Spleen (tissue), 11 donors: ENCODE results near the gene DNPEP. TPM values are rescaled to one million over a fixed set of nuclear protein-coding genes. Genes with fewer than 3 reads are reported as not detected.

ENCODE experiments used
- DNase-seq: peaks from one replicate; pipeline ENCODE4 v3.0.0-alpha.2; 2020
- H3K27ac ChIP-seq, 8 donors: fragments of 200-600 bp; sonication (generic) in 7 of 8; 1 replicate in 4 of 8; 2 replicates in 4 of 8; pipeline versions ENCODE4 v1.5.0 to v1.8.0; 2016 to 2021; ENCODE audit warnings: inconsistent platforms in 4 of 8, mild to moderate bottlenecking in 4 of 8, moderate library complexity in 1 of 8
- H3K27me3 ChIP-seq, 7 donors: fragments of 200-600 bp; sonication (generic) in 6 of 7; replicated peaks in 1 of 7; 1 replicate in 4 of 7; 2 replicates in 3 of 7; pipeline versions ENCODE4 v1.5.0 to v1.8.0; 2016 to 2021; ENCODE audit warnings: inconsistent platforms in 3 of 7, mild to moderate bottlenecking in 1 of 7
- H3K36me3 ChIP-seq, 6 donors: fragments of 200-600 bp; sonication (generic) in 5 of 6; 1 replicate in 4 of 6; 2 replicates in 2 of 6; pipeline versions ENCODE4 v1.5.0 to v1.8.0; 2016 to 2021; ENCODE audit warnings: inconsistent platforms in 2 of 6
- H3K4me1 ChIP-seq, 6 donors: fragments of 200-600 bp; sonication (generic) in 5 of 6; 1 replicate in 3 of 6; 2 replicates in 3 of 6; pipeline versions ENCODE4 v1.5.0 to v1.8.0; 2016 to 2021; ENCODE audit warnings: inconsistent platforms in 3 of 6
- H3K4me3 ChIP-seq, 8 donors: fragments of 200-600 bp; sonication (generic) in 7 of 8; 1 replicate in 4 of 8; 2 replicates in 4 of 8; pipeline versions ENCODE4 v1.5.0 to v1.8.0; 2016 to 2021; ENCODE audit warnings: inconsistent platforms in 4 of 8, mild to moderate bottlenecking in 4 of 8, moderate library complexity in 2 of 8
- H3K9me3 ChIP-seq, 8 donors: fragments of 200-600 bp; sonication (generic) in 7 of 8; 1 replicate in 4 of 8; 2 replicates in 4 of 8; pipeline versions ENCODE4 v1.5.0 to v1.8.0; 2016 to 2021; ENCODE audit warnings: inconsistent platforms in 4 of 8
- CTCF ChIP-seq, 11 experiments: fragments of 200-600 bp in 7 of 11; fragments of 450-650 bp in 4 of 11; sonication (generic) in 4 of 11; IDR thresholded peaks in 8 of 11; conservative IDR thresholded peaks in 3 of 11; 1 replicate in 7 of 11; 2 replicates in 4 of 11; pipeline versions ENCODE4 v1.4.0 to v1.8.0; 2016 to 2021; ENCODE audit warnings: antibody characterized with exemption in 11 of 11, inconsistent platforms in 4 of 11, mild to moderate bottlenecking in 1 of 11
- POLR2A ChIP-seq, 3 donors: fragments of 450-650 bp; IDR thresholded peaks; one replicate each; pipeline ENCODE4 v1.5.1; 2017; ENCODE audit warnings: antibody characterized with exemption in 3 of 3, mild to moderate bottlenecking in 1 of 3
- POLR2AphosphoS5 ChIP-seq, 3 donors: sonication (generic); formaldehyde crosslinking; IDR thresholded peaks; one replicate each; pipeline ENCODE4 v1.5.1; 2017; ENCODE audit warnings: antibody characterized with exemption in 3 of 3
- WGBS, 5 donors: extraction: QIAGEN DNeasy Blood & Tissue Kit in 3 of 5; methylation state at CpG; one replicate each; pipeline versions ENCODE4 v1.1.5 to v1.1.7; 2013 to 2018; 5-methylcytosine and 5-hydroxymethylcytosine counted together
- intact Hi-C: fragments of 100-400 bp; cut with DNase I; formaldehyde crosslinking; loops from one replicate; pipeline ENCODE4 v1.15.0; 2023; ENCODE audit warnings: low total_unique reads
- polyA plus RNA-seq, 3 donors: library from polyadenylated mRNA; stranded (reverse); fragments of 200-250 nt; gene quantifications; one replicate each; pipeline ENCODE4 v1.2.1, GENCODE V29; 2013
- total RNA-seq, 7 donors: library from RNA; depleted of rRNA in 3 of 7; stranded (reverse); fragments of >200 nt in 3 of 7; fragmentation: NEBNext Ultra II Directional in 4 of 7; extraction: Animal tissue kit (Norgen Biotek cat#: 25700) in 4 of 7; gene quantifications; one replicate each; pipeline versions ENCODE4 v1.1.0 to v1.2.1, GENCODE V29; 2016 to 2021
- donor health status: healthy with polysubstance abuse.
- donor health status: DM: no; HTN: no; CAD: no; lungs with moderate emphysema.
- donor health status: DM: no; HTN: no; CAD: no.
- donor health status: Bipolar disorder and iron deficiency.
- donor health status: healthy.
- donor health status: DM: no; HTN: no; CAD: no.
- donor health status: DM: yes; HTN: yes; CAD: no.

Gene DNPEP
- total and polyA plus RNA-seq, 10 donors = 46.7 to 92.8 (median 62.8) TPM

GRCh38 chr2:219400562-219400961 is 12.8 kb upstream of the DNPEP start:
- Histone ChIP-seq H3K36me3 (no peaks in the 10 kb centered on the region), H3K27ac (no peak overlapping the region), H3K9me3 (no peaks in the 10 kb centered on the region), H3K4me3 (no peak overlapping the region), H3K27me3 (peaks cover 0 to 24% (median 0%) of the 10 kb centered on the region in 7 donors), H3K4me1 (peaks cover 0 to 24% (median 7%) of the 10 kb centered on the region in 6 donors)
- TF ChIP-seq POLR2AphosphoS5 (IDR thresholded peaks at IDR 0.05) (no peak), POLR2A (IDR thresholded peaks at IDR 0.05) (no peak), CTCF (IDR thresholded peaks at IDR 0.05 in 8 of 11, conservative IDR thresholded peaks at IDR 0.05 in 3 of 11) (no peak)
- intact Hi-C loops = no loop called here
- no peak for DNase-seq
- 45 to 76% (median 52%) methylated on average over 6 of the region's 6 CpGs for WGBS, 5 donors

DNA sequence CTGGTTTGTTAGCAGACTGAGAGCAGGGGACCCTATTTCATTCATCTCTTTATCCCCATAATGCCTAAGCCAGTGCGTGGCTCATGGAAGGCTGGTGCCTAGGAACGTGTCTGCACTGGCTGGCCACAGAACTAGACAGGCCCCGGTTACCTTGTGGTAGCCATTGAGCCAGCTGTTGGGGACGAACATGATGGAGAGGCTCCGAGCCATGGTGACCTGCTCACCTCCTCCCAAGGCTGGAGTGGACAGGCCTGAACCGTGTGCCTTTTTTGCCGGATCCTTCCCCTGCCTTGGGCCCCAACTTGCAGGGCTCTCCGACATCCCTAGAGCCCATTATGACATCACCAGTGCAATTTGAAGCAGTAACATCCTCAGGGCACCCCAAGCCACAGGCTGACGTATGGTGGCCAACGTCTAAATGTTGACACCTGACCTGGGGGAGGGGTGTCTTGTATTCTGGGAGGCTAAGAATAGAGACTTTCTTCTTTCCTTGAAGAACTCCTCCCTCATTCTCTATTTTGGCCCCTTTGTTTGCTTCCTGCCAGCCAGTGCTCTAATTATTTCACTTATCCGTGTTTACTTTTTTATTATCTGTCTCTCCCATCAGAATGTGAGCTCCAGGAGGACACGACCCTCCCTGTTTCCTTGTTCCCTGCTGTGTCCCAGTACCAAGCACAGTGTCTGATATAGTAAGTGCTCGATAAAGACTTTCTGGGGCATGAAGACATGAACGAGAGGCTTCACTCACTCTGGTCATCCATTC is 12.2 kb upstream of the DNPEP start:
- Histone ChIP-seq H3K4me3 (no peak overlapping the region), H3K9me3 (no peaks in the 10 kb centered on the region), H3K4me1 (peaks cover 0 to 24% (median 7%) of the 10 kb centered on the region in 6 donors), H3K27ac (no peak overlapping the region), H3K36me3 (no peaks in the 10 kb centered on the region), H3K27me3 (peaks cover 0 to 18% (median 0%) of the 10 kb centered on the region in 7 donors)
- intact Hi-C loops = no loop called here
- TF ChIP-seq CTCF (IDR thresholded peaks at IDR 0.05 in 8 of 11, conservative IDR thresholded peaks at IDR 0.05 in 3 of 11) = no peak
- DNase-seq = no peak
- WGBS, 5 donors = 69 to 74% (median 70%) methylated on average over 10 to 14 of the region's 14 CpGs

GRCh38 chr2:219398721-219399363 is 11.1 kb upstream of the DNPEP start:
- no peak for TF ChIP-seq POLR2A (IDR thresholded peaks at IDR 0.05)
- no peak for TF ChIP-seq POLR2AphosphoS5 (IDR thresholded peaks at IDR 0.05)
- no peak for TF ChIP-seq CTCF (IDR thresholded peaks at IDR 0.05 in 8 of 11, conservative IDR thresholded peaks at IDR 0.05 in 3 of 11)
- WGBS, 5 donors = 53 to 73% (median 65%) methylated on average over 5 of the region's 5 CpGs
- H3K36me3 ChIP-seq = no peaks in the 10 kb centered on the region
- no peak overlapping the region for H3K4me3 ChIP-seq
- H3K9me3 ChIP-seq = no peaks in the 10 kb centered on the region
- no peak overlapping the region for H3K27ac ChIP-seq
- H3K27me3 ChIP-seq = peaks cover 0 to 7% (median 0%) of the 10 kb centered on the region in 7 donors
- intact Hi-C loops = no loop called here
- H3K4me1 ChIP-seq = peaks cover 0 to 24% (median 7%) of the 10 kb centered on the region in 6 donors
- DNase-seq = no peak

- 34 to 44% (median 41%) methylated on average over 6 of the region's 6 CpGs for WGBS, 5 donors
- Histone ChIP-seq H3K27ac (no peak overlapping the region), H3K4me3 (no peak overlapping the region), H3K9me3 (peaks cover 0 to 6% (median 0%) of the 10 kb centered on the region in 8 donors), H3K27me3 (peaks cover 0 to 2% (median 0%) of the 10 kb centered on the region in 7 donors), H3K4me1 (peaks cover 0 to 11% (median 0%) of the 10 kb centered on the region in 6 donors), H3K36me3 (no peaks in the 10 kb centered on the region)
- TF ChIP-seq CTCF (IDR thresholded peaks at IDR 0.05 in 8 of 11, conservative IDR thresholded peaks at IDR 0.05 in 3 of 11) (no peak), POLR2AphosphoS5 (IDR thresholded peaks at IDR 0.05) (no peak), POLR2A (IDR thresholded peaks at IDR 0.05) (no peak)
- intact Hi-C loops = no loop called here
- DNase-seq = no peak
Observed at GRCh38 chr2:219396863-219397457, 9.2 kb upstream of the DNPEP start.
